GF-D8 (cell line): ENCODE measurements around the gene BHLHE41.

Experiments used
- DNase-seq: peaks from one replicate; lab custom pipeline; 2025; lab: John Stamatoyannopoulos, UW

BHLHE41 gene

GRCh38 chr12:26113853-26114719 lies 10.8 kb downstream of the BHLHE41 start:
- DNase-seq = no peak

DNA sequence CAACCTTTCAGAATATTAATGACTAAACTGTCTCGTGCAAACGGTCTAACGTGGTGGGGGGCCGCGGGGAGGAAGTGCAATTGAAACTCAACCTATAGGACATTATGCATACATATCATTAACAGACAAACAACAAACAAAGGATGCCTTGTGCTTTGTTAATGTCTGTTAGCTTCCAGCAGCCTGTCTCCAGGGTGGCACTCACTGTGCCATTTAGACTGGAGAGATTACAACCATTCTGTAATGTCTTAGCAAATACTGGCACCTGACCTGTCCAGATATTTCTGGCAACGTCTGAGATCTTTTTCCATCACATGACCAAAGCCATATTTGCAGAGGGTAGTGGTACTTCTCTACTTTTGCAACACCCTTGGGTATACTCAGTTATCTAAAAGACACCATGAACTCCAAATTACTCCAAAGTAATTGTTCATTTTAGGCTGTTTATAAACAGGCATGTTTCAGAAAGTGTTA lies 11.6 kb downstream of the BHLHE41 start:
- no peak for DNase-seq

GRCh38 chr12:26112703-26113147 lies 12.1 kb downstream of the BHLHE41 start:
- no peak for DNase-seq

- no peak for DNase-seq
Measured at GRCh38 chr12:26112232-26112631, 12.6 kb downstream of the BHLHE41 start.

GRCh38 chr12:26109343-26109881 lies 15.4 kb downstream of the BHLHE41 start:
- no peak for DNase-seq

GRCh38 chr12:26108915-26109314 lies 15.9 kb downstream of the BHLHE41 start:
- no peak for DNase-seq

DNA sequence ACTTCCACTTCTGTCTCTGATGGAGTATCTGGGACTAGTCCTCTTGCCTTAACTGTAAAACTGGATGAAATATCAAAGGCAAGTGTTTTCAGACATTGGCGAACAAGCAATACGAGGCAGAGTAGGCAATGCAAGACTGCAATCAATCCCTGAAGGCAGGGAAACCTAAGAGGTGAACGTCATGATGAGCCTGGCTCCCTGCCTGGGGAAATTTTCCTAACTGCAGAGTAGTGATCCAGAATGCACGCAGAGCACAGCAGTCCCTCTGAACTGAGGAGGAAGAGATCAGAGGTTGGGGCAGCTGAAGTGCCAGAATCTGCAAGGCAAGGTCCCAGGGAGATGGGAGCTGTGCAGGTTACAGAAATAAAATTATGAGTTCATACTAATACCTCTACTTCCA lies 18.5 kb downstream of the BHLHE41 start:
- no peak for DNase-seq

GRCh38 chr12:26102953-26103352 lies 21.9 kb downstream of the BHLHE41 start:
- no peak for DNase-seq

- DNase-seq = no peak
Measured at GRCh38 chr12:26101763-26102162, 23.1 kb downstream of the BHLHE41 start.

DNA sequence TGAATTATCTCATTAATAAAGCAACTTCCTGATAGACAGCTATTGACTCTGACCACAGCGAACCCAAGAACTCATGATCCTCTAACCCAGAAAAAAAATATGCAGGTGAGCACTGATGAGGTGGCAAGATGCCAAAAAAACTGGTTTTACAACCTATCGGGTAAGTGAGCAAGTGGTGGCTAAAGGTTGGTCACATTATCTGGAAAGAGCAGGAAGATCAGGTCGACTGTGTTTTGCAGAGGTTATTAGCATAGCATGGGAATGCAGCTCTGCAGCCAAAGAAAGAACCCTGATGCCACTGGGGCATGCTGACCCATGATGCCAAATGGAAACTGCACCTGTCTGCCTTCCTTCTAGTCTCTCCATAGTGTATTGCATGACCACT lies 23.5 kb downstream of the BHLHE41 start:
- no peak for DNase-seq

GRCh38 chr12:26100666-26101349 lies 24.0 kb downstream of the BHLHE41 start:
- DNase-seq = no peak

GRCh38 chr12:26097046-26097878 lies 27.6 kb downstream of the BHLHE41 start:
- no peak for DNase-seq

- no peak for DNase-seq
Measured at GRCh38 chr12:26096036-26096435, 28.8 kb downstream of the BHLHE41 start.

GRCh38 chr12:26095186-26095585 lies 29.7 kb downstream of the BHLHE41 start:
- DNase-seq = no peak

- DNase-seq = no peak
Measured at GRCh38 chr12:26092346-26093105, 32.3 kb downstream of the BHLHE41 start.

DNA sequence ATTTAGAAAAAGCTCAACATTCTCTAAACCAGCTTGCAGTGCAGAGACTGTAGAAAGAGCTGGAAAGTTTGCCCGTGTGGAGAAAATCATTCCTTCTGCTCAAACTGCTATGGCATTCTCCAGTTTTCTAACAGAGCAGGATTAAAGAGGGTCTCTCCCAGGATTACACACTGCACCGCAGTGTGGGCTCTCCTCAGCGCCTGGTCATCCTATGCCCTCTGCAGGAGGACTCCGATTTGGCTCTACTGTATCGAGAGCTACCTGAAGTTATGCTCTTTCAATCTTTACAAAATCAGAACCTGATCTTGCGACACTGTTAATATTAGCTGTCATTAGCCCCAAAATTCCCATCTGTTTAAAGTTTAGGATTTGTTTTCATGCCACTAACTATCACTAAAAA lies 33.0 kb downstream of the BHLHE41 start:
- no peak for DNase-seq

GRCh38 chr12:26090836-26091510 lies 33.9 kb downstream of the BHLHE41 start:
- no peak for DNase-seq

DNA sequence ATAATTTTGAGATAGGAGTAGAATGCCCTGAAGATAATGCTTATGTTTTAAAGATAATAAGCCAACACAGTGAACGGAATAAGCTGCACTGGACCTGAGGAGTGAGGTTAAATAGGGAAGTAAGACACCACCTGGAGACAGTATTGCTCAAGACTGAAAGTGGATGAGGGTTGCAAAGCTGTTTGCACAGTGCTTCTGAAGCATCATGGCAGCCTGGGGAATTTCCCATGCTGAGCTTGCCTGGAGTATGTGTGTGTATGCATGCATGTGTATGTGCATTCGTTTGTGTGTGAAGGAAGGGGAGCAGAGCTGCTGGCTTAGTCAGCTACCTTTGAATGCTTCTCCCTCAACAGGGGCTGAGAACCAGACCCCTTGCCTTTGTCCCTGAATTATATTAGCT lies 35.8 kb downstream of the BHLHE41 start:
- no peak for DNase-seq

GRCh38 chr12:26086936-26087335 lies 37.9 kb downstream of the BHLHE41 start:
- no peak for DNase-seq

- DNase-seq = no peak
Measured at GRCh38 chr12:26080911-26081310, 43.9 kb downstream of the BHLHE41 start.
